ENCODE measurements around the gene TTF2. TPM values are rescaled to one million over a fixed set of nuclear protein-coding genes. Genes with fewer than 3 reads are reported as not detected.
"Not testable (repeated sequence)": the region's sequence is repeated elsewhere in the genome, so short reads cannot be mapped to it uniquely, and the experiment has no call there.

The TTF2 gene
- total RNA-seq, 1 experiment from 2014 or later: 29.5 TPM

DNA sequence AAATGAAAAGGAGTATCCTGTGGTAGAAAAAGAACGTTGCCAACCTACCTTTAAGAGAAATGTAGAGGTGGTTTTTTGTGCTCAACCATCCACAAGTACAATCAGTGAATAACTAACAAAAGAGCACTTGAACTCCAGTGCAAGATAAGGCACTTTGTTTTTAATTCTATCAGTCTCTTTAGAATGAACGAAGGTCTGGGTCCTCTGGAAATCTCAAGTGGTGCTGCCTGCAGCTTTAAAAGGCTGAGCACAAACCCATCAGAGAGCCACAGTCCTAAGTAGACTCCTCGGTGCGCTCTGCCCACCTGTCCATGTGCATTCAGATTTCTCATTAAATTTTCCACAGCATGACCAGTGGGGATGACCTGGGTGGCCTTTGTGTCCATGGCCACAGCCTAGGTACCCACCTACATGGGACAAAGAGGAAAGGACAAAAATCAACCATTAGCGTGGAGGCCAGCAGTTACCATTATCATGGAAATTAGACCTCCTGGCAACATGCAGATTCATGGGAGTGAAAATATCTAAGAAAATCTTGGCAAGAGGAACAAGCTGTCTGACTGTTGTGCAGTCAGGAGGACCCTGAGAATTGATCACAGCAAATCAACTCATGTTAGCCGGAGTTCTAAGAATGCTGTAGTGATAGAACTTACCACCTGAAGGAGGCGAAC is 52.1 kb downstream of the TTF2 start:
- Histone ChIP-seq H3K27me3 (ENCODE audit: low read length) (no peaks in the 10 kb centered on the region), H3K4me1 (ENCODE audit: low read length) (no peaks in the 10 kb centered on the region), H3K9me3 (ENCODE audit: low read length) (no peaks in the 10 kb centered on the region), H3K9me2 (replicated peaks; ENCODE audit: insufficient read depth, low read length) (no peaks in the 10 kb centered on the region), H3K36me3 (ENCODE audit: insufficient read depth, low read length) (no peaks in the 10 kb centered on the region), H2AFZ (ENCODE audit: low read length) (no peak overlapping the region), H3K4me3 (ENCODE audit: low read length) (no peak overlapping the region), H3K27ac (ENCODE audit: low read length) (no peak overlapping the region), H4K20me1 (ENCODE audit: insufficient read depth, low read depth, low read length) (no peaks in the 10 kb centered on the region), H3K9ac (ENCODE audit: low read length) (no peak overlapping the region), H3K4me2 (ENCODE audit: low read depth, low read length, poor library complexity, severe bottlenecking) (no peak overlapping the region), H3K79me2 (ENCODE audit: low read length) (no peaks in the 10 kb centered on the region)
- DNase-seq: no peak

- Histone ChIP-seq H4K20me1 (ENCODE audit: insufficient read depth, low read depth, low read length) (no peaks in the 10 kb centered on the region), H3K4me3 (ENCODE audit: low read length) (no peak overlapping the region), H2AFZ (ENCODE audit: low read length) (no peak overlapping the region)
Measured at GRCh38 chr1:117113199-117113598, 53.1 kb downstream of the TTF2 start.

GRCh38 chr1:117114877-117115276 is 54.8 kb downstream of the TTF2 start:
- Histone ChIP-seq H3K79me2 (ENCODE audit: low read length) (no peaks in the 10 kb centered on the region), H3K36me3 (ENCODE audit: insufficient read depth, low read length) (no peaks in the 10 kb centered on the region), H3K9me2 (replicated peaks; ENCODE audit: insufficient read depth, low read length) (no peaks in the 10 kb centered on the region), H3K27me3 (ENCODE audit: low read length) (no peaks in the 10 kb centered on the region), H3K27ac (ENCODE audit: low read length) (no peak overlapping the region), H3K4me2 (ENCODE audit: low read depth, low read length, poor library complexity, severe bottlenecking) (no peak overlapping the region), H3K9me3 (ENCODE audit: low read length) (no peaks in the 10 kb centered on the region), H3K9ac (ENCODE audit: low read length) (no peak overlapping the region), H3K4me3 (ENCODE audit: low read length) (no peak overlapping the region), H2AFZ (ENCODE audit: low read length) (no peak overlapping the region), H3K4me1 (ENCODE audit: low read length) (no peaks in the 10 kb centered on the region), H4K20me1 (ENCODE audit: insufficient read depth, low read depth, low read length) (no peaks in the 10 kb centered on the region)
- no peak for DNase-seq

More at GRCh38 chr1:117113199-117113598, 53.1 kb downstream of the TTF2 start:
- H3K4me1 ChIP-seq (ENCODE audit: low read length): no peaks in the 10 kb centered on the region
- no peak overlapping the region for H3K4me2 ChIP-seq (ENCODE audit: low read depth, low read length, poor library complexity, severe bottlenecking)
- H3K27me3 ChIP-seq (ENCODE audit: low read length): no peaks in the 10 kb centered on the region
- no peaks in the 10 kb centered on the region for H3K9me3 ChIP-seq (ENCODE audit: low read length)
- H3K79me2 ChIP-seq (ENCODE audit: low read length): no peaks in the 10 kb centered on the region
- no peaks in the 10 kb centered on the region for H3K9me2 ChIP-seq (replicated peaks; ENCODE audit: insufficient read depth, low read length)
- H3K27ac ChIP-seq (ENCODE audit: low read length): no peak overlapping the region
- no peaks in the 10 kb centered on the region for H3K36me3 ChIP-seq (ENCODE audit: insufficient read depth, low read length)
- no peak for DNase-seq
- no peak overlapping the region for H3K9ac ChIP-seq (ENCODE audit: low read length)

DNA sequence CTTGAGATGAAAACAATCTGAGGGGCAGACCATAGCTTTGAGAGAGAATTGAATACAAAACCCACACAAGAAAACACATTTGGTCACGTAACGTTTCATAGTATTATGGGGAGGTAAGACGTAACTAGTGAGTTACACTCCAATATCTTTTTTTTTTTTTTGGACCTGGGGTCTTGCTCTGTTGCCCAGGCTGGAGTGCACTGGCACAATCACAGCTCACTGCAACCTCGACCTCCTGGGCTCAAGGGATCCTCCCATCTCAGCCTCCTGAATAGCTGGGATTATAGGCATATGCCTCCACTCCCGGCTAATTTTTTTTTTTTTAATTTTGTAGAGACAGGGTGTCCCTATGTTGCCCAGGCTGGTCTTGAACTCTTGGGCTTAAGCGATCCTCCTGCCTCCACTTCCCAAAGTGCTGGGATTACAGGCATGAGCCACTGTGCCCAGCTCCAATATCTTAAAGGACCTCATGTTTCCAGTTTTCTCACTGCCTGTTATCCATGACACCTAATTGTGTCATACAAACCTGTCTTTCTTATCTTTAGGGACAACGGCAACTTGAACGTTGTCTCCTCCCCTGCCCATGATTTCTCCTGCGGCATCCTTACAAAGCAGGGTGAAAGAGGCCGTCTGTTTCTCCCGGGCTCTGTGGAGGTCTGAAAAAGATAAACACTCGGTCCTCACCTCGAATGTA is 56.1 kb downstream of the TTF2 start:
- H3K9me3 ChIP-seq (ENCODE audit: low read length): no peaks in the 10 kb centered on the region
- no peak overlapping the region for H2AFZ ChIP-seq (ENCODE audit: low read length)
- no peak for DNase-seq
- no peak overlapping the region for H3K4me2 ChIP-seq (ENCODE audit: low read depth, low read length, poor library complexity, severe bottlenecking)
- no peak overlapping the region for H3K4me3 ChIP-seq (ENCODE audit: low read length)
- H3K9ac ChIP-seq (ENCODE audit: low read length): no peak overlapping the region
- H3K27ac ChIP-seq (ENCODE audit: low read length): no peak overlapping the region
- H3K36me3 ChIP-seq (ENCODE audit: insufficient read depth, low read length): no peaks in the 10 kb centered on the region
- no peaks in the 10 kb centered on the region for H3K4me1 ChIP-seq (ENCODE audit: low read length)
- no peaks in the 10 kb centered on the region for H3K27me3 ChIP-seq (ENCODE audit: low read length)
- H4K20me1 ChIP-seq (ENCODE audit: insufficient read depth, low read depth, low read length): no peaks in the 10 kb centered on the region
- no peaks in the 10 kb centered on the region for H3K79me2 ChIP-seq (ENCODE audit: low read length)
- H3K9me2 ChIP-seq (replicated peaks; ENCODE audit: insufficient read depth, low read length): no peaks in the 10 kb centered on the region

- no peak overlapping the region for H3K27ac ChIP-seq (ENCODE audit: low read length)
- no peaks in the 10 kb centered on the region for H3K27me3 ChIP-seq (ENCODE audit: low read length)
- H3K9me3 ChIP-seq (ENCODE audit: low read length): no peaks in the 10 kb centered on the region
- H3K4me3 ChIP-seq (ENCODE audit: low read length): no peak overlapping the region
- H3K36me3 ChIP-seq (ENCODE audit: insufficient read depth, low read length): no peaks in the 10 kb centered on the region
- H3K9ac ChIP-seq (ENCODE audit: low read length): no peak overlapping the region
- H3K4me1 ChIP-seq (ENCODE audit: low read length): no peaks in the 10 kb centered on the region
- no peaks in the 10 kb centered on the region for H4K20me1 ChIP-seq (ENCODE audit: insufficient read depth, low read depth, low read length)
- no peak overlapping the region for H2AFZ ChIP-seq (ENCODE audit: low read length)
- no peak for DNase-seq
- H3K79me2 ChIP-seq (ENCODE audit: low read length): no peaks in the 10 kb centered on the region
- no peak overlapping the region for H3K4me2 ChIP-seq (ENCODE audit: low read depth, low read length, poor library complexity, severe bottlenecking)
- H3K9me2 ChIP-seq (replicated peaks; ENCODE audit: insufficient read depth, low read length): no peaks in the 10 kb centered on the region
Measured at GRCh38 chr1:117116784-117117130, 56.6 kb downstream of the TTF2 start.

DNA sequence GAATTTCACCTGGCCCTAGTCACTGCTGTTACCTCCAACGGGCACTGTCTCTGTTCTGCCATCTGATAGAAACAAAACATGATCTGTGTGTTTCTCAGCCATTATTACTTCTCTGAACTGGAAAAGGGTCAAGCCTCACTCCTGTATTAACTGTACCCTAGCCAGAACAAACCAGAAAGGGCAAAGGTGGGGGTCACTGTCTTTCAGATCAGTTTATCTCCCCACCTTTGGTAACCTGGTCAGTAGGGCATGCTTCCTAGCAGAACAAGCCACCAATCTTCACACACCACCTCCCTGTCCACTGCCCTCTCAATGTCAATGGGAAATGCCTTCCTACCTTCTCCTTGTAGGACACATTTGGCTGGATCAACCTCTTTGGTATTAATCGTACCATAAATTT is 57.6 kb downstream of the TTF2 start:
- no peak overlapping the region for H3K27ac ChIP-seq (ENCODE audit: low read length)
- no peak overlapping the region for H3K9ac ChIP-seq (ENCODE audit: low read length)
- no peaks in the 10 kb centered on the region for H3K79me2 ChIP-seq (ENCODE audit: low read length)
- H3K4me2 ChIP-seq (ENCODE audit: low read depth, low read length, poor library complexity, severe bottlenecking): no peak overlapping the region
- H3K36me3 ChIP-seq (ENCODE audit: insufficient read depth, low read length): no peaks in the 10 kb centered on the region
- no peaks in the 10 kb centered on the region for H4K20me1 ChIP-seq (ENCODE audit: insufficient read depth, low read depth, low read length)
- no peak overlapping the region for H2AFZ ChIP-seq (ENCODE audit: low read length)
- DNase-seq: no peak
- no peaks in the 10 kb centered on the region for H3K27me3 ChIP-seq (ENCODE audit: low read length)
- H3K4me3 ChIP-seq (ENCODE audit: low read length): no peak overlapping the region
- H3K9me2 ChIP-seq (replicated peaks; ENCODE audit: insufficient read depth, low read length): no peaks in the 10 kb centered on the region
- no peaks in the 10 kb centered on the region for H3K4me1 ChIP-seq (ENCODE audit: low read length)
- no peaks in the 10 kb centered on the region for H3K9me3 ChIP-seq (ENCODE audit: low read length)

- no peaks in the 10 kb centered on the region for H3K36me3 ChIP-seq (ENCODE audit: insufficient read depth, low read length)
- no peaks in the 10 kb centered on the region for H3K4me1 ChIP-seq (ENCODE audit: low read length)
- no peaks in the 10 kb centered on the region for H3K9me3 ChIP-seq (ENCODE audit: low read length)
- H3K4me2 ChIP-seq (ENCODE audit: low read depth, low read length, poor library complexity, severe bottlenecking): no peak overlapping the region
- no peak overlapping the region for H3K4me3 ChIP-seq (ENCODE audit: low read length)
- no peak overlapping the region for H2AFZ ChIP-seq (ENCODE audit: low read length)
- no peak overlapping the region for H3K27ac ChIP-seq (ENCODE audit: low read length)
- DNase-seq: no peak
- H3K9ac ChIP-seq (ENCODE audit: low read length): no peak overlapping the region
- H3K9me2 ChIP-seq (replicated peaks; ENCODE audit: insufficient read depth, low read length): no peaks in the 10 kb centered on the region
- H3K27me3 ChIP-seq (ENCODE audit: low read length): no peaks in the 10 kb centered on the region
- no peaks in the 10 kb centered on the region for H4K20me1 ChIP-seq (ENCODE audit: insufficient read depth, low read depth, low read length)
- no peaks in the 10 kb centered on the region for H3K79me2 ChIP-seq (ENCODE audit: low read length)
Measured at GRCh38 chr1:117118137-117118536, 58.0 kb downstream of the TTF2 start.

DNA sequence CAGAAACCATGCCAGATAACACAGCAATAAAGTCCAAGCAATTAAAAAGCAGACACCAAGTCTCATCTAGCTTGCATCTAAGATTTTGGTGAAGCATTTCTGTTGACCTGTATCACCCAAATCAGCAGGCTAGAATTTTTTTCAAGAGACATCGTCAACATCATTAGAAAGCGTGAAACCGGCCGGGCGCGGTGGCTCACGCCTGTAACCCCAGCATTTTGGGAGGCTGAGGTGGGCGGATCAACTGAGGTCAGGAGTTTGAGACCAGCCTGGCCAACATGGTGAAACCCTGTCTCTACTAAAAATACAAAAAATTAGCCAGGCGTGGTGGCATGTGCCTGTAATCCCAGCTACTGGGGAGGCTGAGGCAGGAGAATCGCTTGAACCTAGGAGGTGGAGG is 59.0 kb downstream of the TTF2 start:
- H3K4me1 ChIP-seq (ENCODE audit: low read length); H3K4me3 ChIP-seq (ENCODE audit: low read length); H3K27me3 ChIP-seq (ENCODE audit: low read length); H2AFZ ChIP-seq (ENCODE audit: low read length); H3K9me3 ChIP-seq (ENCODE audit: low read length); DNase-seq; H4K20me1 ChIP-seq (ENCODE audit: insufficient read depth, low read depth, low read length); H3K27ac ChIP-seq (ENCODE audit: low read length); H3K9me2 ChIP-seq (replicated peaks; ENCODE audit: insufficient read depth, low read length); H3K36me3 ChIP-seq (ENCODE audit: insufficient read depth, low read length); H3K79me2 ChIP-seq (ENCODE audit: low read length); H3K9ac ChIP-seq (ENCODE audit: low read length); H3K4me2 ChIP-seq (ENCODE audit: low read depth, low read length, poor library complexity, severe bottlenecking): not testable (repeated sequence)

Measured in Karpas-422 (cell line).